Neuronal stem cell (in vitro differentiated cells): ENCODE results near the gene GYPC.

ENCODE experiments used
- DNase-seq: peaks from one replicate; pipeline ENCODE4 v3.0.0-alpha.2; 2013; ENCODE audit warnings: low spot score
- H2AFZ ChIP-seq: one replicate; pipeline ENCODE4 v1.6.1; 2013; ENCODE audit warnings: mild to moderate bottlenecking, low read length, inconsistent platforms
- H2AK5ac ChIP-seq: 2 replicates; pipeline ENCODE4 v1.6.1; 2013; ENCODE audit warnings: low read depth, mild to moderate bottlenecking, inconsistent platforms, low read length, moderate library complexity, mixed read lengths
- H2BK120ac ChIP-seq: 2 replicates; pipeline ENCODE4 v1.6.1; 2013; ENCODE audit warnings: low read depth, mild to moderate bottlenecking, inconsistent platforms, low read length, moderate library complexity, mixed read lengths
- H2BK12ac ChIP-seq: one replicate; pipeline ENCODE4 v1.6.1; 2013; ENCODE audit warnings: low read length, inconsistent platforms
- H2BK15ac ChIP-seq: 2 replicates; pipeline ENCODE4 v1.6.1; 2013; ENCODE audit warnings: mild to moderate bottlenecking, low read length, inconsistent platforms, mixed read lengths
- H2BK5ac ChIP-seq: one replicate; pipeline ENCODE4 v1.6.1; 2013; ENCODE audit warnings: inconsistent platforms, mild to moderate bottlenecking, low read length, moderate library complexity
- H3K14ac ChIP-seq: one replicate; pipeline ENCODE4 v1.6.1; 2013; ENCODE audit warnings: low read length, inconsistent platforms
- H3K18ac ChIP-seq: 2 replicates; pipeline ENCODE4 v1.6.1; 2013; ENCODE audit warnings: low read length, inconsistent platforms
- H3K23ac ChIP-seq: 2 replicates; pipeline ENCODE4 v1.6.1; 2013; ENCODE audit warnings: low read depth, mild to moderate bottlenecking, mixed read lengths, low read length, inconsistent platforms; ENCODE audit not compliant: poor library complexity
- H3K27ac ChIP-seq: replicated peaks from 3 replicates; pipeline ENCODE4 v1.5.1; 2013; ENCODE audit warnings: low read length, inconsistent platforms
- H3K27me3 ChIP-seq, 3 experiments: 2 replicates each; pipeline ENCODE4 v1.6.1; 2013; ENCODE audit warnings: low read length in 3 of 3, mild to moderate bottlenecking in 2 of 3, inconsistent platforms in 1 of 3, low read depth in 1 of 3, mixed read lengths in 1 of 3, moderate library complexity in 1 of 3; ENCODE audit not compliant: control insufficient read depth in 3 of 3, insufficient read depth in 3 of 3
- H3K36me3 ChIP-seq, 2 donors: replicated peaks in 1 of 2; 2 replicates each; pipeline ENCODE4 v1.6.1; 2013; ENCODE audit warnings: low read length in 2 of 2; ENCODE audit not compliant: control insufficient read depth in 2 of 2, insufficient read depth in 2 of 2
- H3K4ac ChIP-seq: 2 replicates; pipeline ENCODE4 v1.6.1; 2013; ENCODE audit warnings: inconsistent platforms, mild to moderate bottlenecking, low read length, moderate library complexity
- H3K4me1 ChIP-seq, 2 donors: 1 replicate in 1 of 2; 2 replicates in 1 of 2; pipeline ENCODE4 v1.6.1; 2013; ENCODE audit warnings: low read length in 2 of 2, low read depth in 1 of 2; ENCODE audit not compliant: control insufficient read depth in 2 of 2, insufficient read depth in 1 of 2
- H3K4me2 ChIP-seq: one replicate; pipeline ENCODE4 v1.6.1; 2013; ENCODE audit warnings: mild to moderate bottlenecking, low read length, inconsistent platforms; ENCODE audit not compliant: insufficient read depth, poor library complexity, severe bottlenecking
- H3K4me3 ChIP-seq, 2 donors: 2 replicates each; pipeline ENCODE4 v1.5.1; 2013; ENCODE audit warnings: low read length in 2 of 2, mild to moderate bottlenecking in 2 of 2, inconsistent platforms in 1 of 2, moderate library complexity in 1 of 2
- H3K79me1 ChIP-seq: one replicate; pipeline ENCODE4 v1.6.1; 2013; ENCODE audit warnings: low read depth, mild to moderate bottlenecking, inconsistent platforms, low read length, moderate library complexity
- H3K9ac ChIP-seq: one replicate; pipeline ENCODE4 v1.6.1; 2013; ENCODE audit warnings: mild to moderate bottlenecking, low read depth, low read length, inconsistent platforms; ENCODE audit not compliant: poor library complexity
- H3K9me3 ChIP-seq, 2 donors: replicated peaks in 1 of 2; 2 replicates each; pipeline versions ENCODE3 to v1.6.1; 2013; ENCODE audit warnings: low read length in 2 of 2, mild to moderate bottlenecking in 2 of 2, inconsistent platforms in 1 of 2, low read depth in 1 of 2, mixed read lengths in 1 of 2, moderate library complexity in 1 of 2; ENCODE audit not compliant: control insufficient read depth in 2 of 2, insufficient read depth in 1 of 2
- H4K8ac ChIP-seq: one replicate; pipeline ENCODE4 v1.6.1; 2013; ENCODE audit warnings: low read depth, mild to moderate bottlenecking, inconsistent platforms, low read length, moderate library complexity
- H4K91ac ChIP-seq: one replicate; pipeline ENCODE4 v1.6.1; 2013; ENCODE audit warnings: low read length, low read depth, mild to moderate bottlenecking, inconsistent platforms; ENCODE audit not compliant: poor library complexity
- WGBS, 2 donors: extraction: QIAGEN DNeasy Blood & Tissue Kit; methylation state at CpG; one replicate each; pipeline ENCODE4 v1.1.7; 2013; ENCODE audit warnings: missing lambda C conversion rate in 2 of 2, mixed read lengths in 1 of 2; ENCODE audit not compliant: insufficient read length in 2 of 2, insufficient replicate concordance in 1 of 2; ENCODE audit errors: extremely low coverage in 2 of 2; 5-methylcytosine and 5-hydroxymethylcytosine counted together

Gene GYPC

GRCh38 chr2:126730655-126731054 is 74.7 kb downstream of the GYPC start:
- H2BK5ac ChIP-seq = no peak overlapping the region
- H3K4ac ChIP-seq = no peak overlapping the region
- H3K79me1 ChIP-seq = no peaks in the 10 kb centered on the region
- DNase-seq = no peak
- H2BK120ac ChIP-seq = no peak overlapping the region
- H2AK5ac ChIP-seq = no peak overlapping the region
- no peak overlapping the region for H3K4me3 ChIP-seq
- H3K36me3 ChIP-seq = no peaks in the 10 kb centered on the region
- no peak overlapping the region for H3K9ac ChIP-seq
- no CpG with 5 or more reads among the region's 5 CpGs for WGBS, 2 donors
- no peaks in the 10 kb centered on the region for H3K4me1 ChIP-seq
- no peak overlapping the region for H2AFZ ChIP-seq
- H3K27me3 ChIP-seq = no peaks in the 10 kb centered on the region
- H3K18ac ChIP-seq = no peak overlapping the region
- peaks cover 0 to 4% of the 10 kb centered on the region in 2 donors for H3K9me3 ChIP-seq
- H2BK15ac ChIP-seq = no peak overlapping the region
- H2BK12ac ChIP-seq = no peak overlapping the region
- H4K91ac ChIP-seq = no peak overlapping the region
- H3K27ac ChIP-seq = no peak overlapping the region
- H3K23ac ChIP-seq = no peak overlapping the region
- no peak overlapping the region for H4K8ac ChIP-seq
- no peak overlapping the region for H3K4me2 ChIP-seq
- no peak overlapping the region for H3K14ac ChIP-seq

- no peak overlapping the region for H3K23ac ChIP-seq
- no peak overlapping the region for H2BK5ac ChIP-seq
- H2BK15ac ChIP-seq = no peak overlapping the region
- H4K8ac ChIP-seq = no peak overlapping the region
- H3K27ac ChIP-seq = no peak overlapping the region
- H3K36me3 ChIP-seq = no peaks in the 10 kb centered on the region
- DNase-seq = no peak
- peak overlapping the region; percentile 66 for H2AK5ac ChIP-seq
- no peak overlapping the region for H3K9ac ChIP-seq
- no peaks in the 10 kb centered on the region for H3K27me3 ChIP-seq
- H3K18ac ChIP-seq = no peak overlapping the region
- H4K91ac ChIP-seq = no peak overlapping the region
- no peak overlapping the region for H2BK12ac ChIP-seq
- no peaks in the 10 kb centered on the region for H3K4me1 ChIP-seq
- H3K79me1 ChIP-seq = no peaks in the 10 kb centered on the region
- WGBS, 2 donors = no CpG with 5 or more reads among the region's 5 CpGs
- no peak overlapping the region for H3K14ac ChIP-seq
- H2AFZ ChIP-seq = no peak overlapping the region
- no peak overlapping the region for H3K4me3 ChIP-seq
- H3K4ac ChIP-seq = no peak overlapping the region
- H3K4me2 ChIP-seq = no peak overlapping the region
- peaks cover 0 to 4% of the 10 kb centered on the region in 2 donors for H3K9me3 ChIP-seq
- H2BK120ac ChIP-seq = no peak overlapping the region
Measured at GRCh38 chr2:126731353-126731752, 75.4 kb downstream of the GYPC start.

GRCh38 chr2:126732682-126733245 is 76.8 kb downstream of the GYPC start:
- Histone ChIP-seq H2AFZ (no peak overlapping the region), H3K18ac (no peak overlapping the region), H4K8ac (no peak overlapping the region), H3K4ac (no peak overlapping the region), H4K91ac (no peak overlapping the region), H2AK5ac (no peak overlapping the region), H3K23ac (no peak overlapping the region), H3K4me1 (no peaks in the 10 kb centered on the region), H3K4me2 (no peak overlapping the region), H3K79me1 (no peaks in the 10 kb centered on the region), H2BK120ac (no peak overlapping the region), H2BK12ac (no peak overlapping the region), H2BK15ac (no peak overlapping the region), H3K9ac (no peak overlapping the region), H3K27ac (no peak overlapping the region), H3K4me3 (no peak overlapping the region), H3K36me3 (no peaks in the 10 kb centered on the region), H3K27me3 (no peaks in the 10 kb centered on the region), H3K14ac (no peak overlapping the region), H3K9me3 (peaks cover 0 to 4% of the 10 kb centered on the region in 2 donors), H2BK5ac (no peak overlapping the region)
- no peak for DNase-seq
- WGBS, 2 donors = no CpG with 5 or more reads among the region's 7 CpGs

- Histone ChIP-seq H2BK12ac (no peak overlapping the region), H3K4me3 (no peak overlapping the region), H3K36me3 (no peaks in the 10 kb centered on the region), H3K27me3 (no peaks in the 10 kb centered on the region), H3K18ac (no peak overlapping the region), H3K9ac (no peak overlapping the region), H2BK15ac (no peak overlapping the region), H2AFZ (no peak overlapping the region), H4K8ac (no peak overlapping the region), H3K79me1 (no peaks in the 10 kb centered on the region), H3K4ac (no peak overlapping the region), H3K27ac (no peak overlapping the region), H2BK120ac (no peak overlapping the region), H2BK5ac (no peak overlapping the region), H3K4me1 (no peaks in the 10 kb centered on the region), H3K9me3 (peaks cover 0 to 4% of the 10 kb centered on the region in 2 donors), H4K91ac (no peak overlapping the region), H2AK5ac (no peak overlapping the region), H3K14ac (no peak overlapping the region), H3K4me2 (no peak overlapping the region), H3K23ac (no peak overlapping the region)
- no CpG with 5 or more reads among the region's 1 CpG for WGBS, 2 donors
- no peak for DNase-seq
Measured at GRCh38 chr2:126733795-126734194, 77.8 kb downstream of the GYPC start.
